Left ventricle myocardium superior (tissue), 1 donor: ENCODE measurements around the gene CTSF. TPM values are rescaled to one million over a fixed set of nuclear protein-coding genes. Genes with fewer than 3 reads are reported as not detected.
"Not testable (repeated sequence)": the region's sequence is repeated elsewhere in the genome, so short reads cannot be mapped to it uniquely, and the experiment has no call there.

Source experiments
- ATAC-seq: fragments of 200-7000 bp; cut with Tn5 transposase; one replicate; pipeline ENCODE4 v1.9.1; 2020; ENCODE audit warnings: mild to moderate bottlenecking, moderate library complexity
- DNase-seq: peaks from one replicate; pipeline ENCODE4 v3.0.0-alpha.2; 2020
- intact Hi-C: fragments of 100-400 bp; cut with micrococcal nuclease; formaldehyde crosslinking; loops from one replicate; pipeline ENCODE4 v1.11.0; 2022
- total RNA-seq: library from RNA; stranded (reverse); fragmentation: NEBNext Ultra II Directional; extraction: Animal tissue kit (Norgen Biotek cat#: 25700); gene quantifications from one replicate; pipeline ENCODE4 v1.2.1, GENCODE V29; 2021
- donor health status: DM: no; HTN: yes; CAD: no; lungs with severe emphysema.

CTSF gene
- total RNA-seq, 1 donor from 2014 or later: 64.5 TPM

DNA sequence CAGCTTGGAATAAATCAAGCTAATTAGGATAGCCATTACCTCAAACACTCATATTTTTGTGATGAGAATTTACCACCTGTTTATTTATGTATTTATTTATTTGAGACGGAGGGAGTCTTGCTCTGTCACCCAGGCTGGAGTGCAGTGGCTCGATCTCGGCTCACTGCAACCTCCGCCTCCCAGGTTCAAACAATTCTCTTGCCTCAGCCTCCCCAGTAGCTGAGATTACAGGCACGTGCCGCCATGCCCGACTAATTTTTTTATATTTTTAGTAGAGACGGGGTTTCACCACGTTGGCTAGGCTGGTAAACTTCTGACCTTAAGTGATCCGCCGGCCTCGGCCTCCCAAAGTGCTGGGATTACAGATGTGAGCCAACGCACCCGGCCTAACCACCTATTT is 23.5 kb downstream of the CTSF start:
- DNase-seq, intact Hi-C loops, ATAC-seq: not testable (repeated sequence)

DNA sequence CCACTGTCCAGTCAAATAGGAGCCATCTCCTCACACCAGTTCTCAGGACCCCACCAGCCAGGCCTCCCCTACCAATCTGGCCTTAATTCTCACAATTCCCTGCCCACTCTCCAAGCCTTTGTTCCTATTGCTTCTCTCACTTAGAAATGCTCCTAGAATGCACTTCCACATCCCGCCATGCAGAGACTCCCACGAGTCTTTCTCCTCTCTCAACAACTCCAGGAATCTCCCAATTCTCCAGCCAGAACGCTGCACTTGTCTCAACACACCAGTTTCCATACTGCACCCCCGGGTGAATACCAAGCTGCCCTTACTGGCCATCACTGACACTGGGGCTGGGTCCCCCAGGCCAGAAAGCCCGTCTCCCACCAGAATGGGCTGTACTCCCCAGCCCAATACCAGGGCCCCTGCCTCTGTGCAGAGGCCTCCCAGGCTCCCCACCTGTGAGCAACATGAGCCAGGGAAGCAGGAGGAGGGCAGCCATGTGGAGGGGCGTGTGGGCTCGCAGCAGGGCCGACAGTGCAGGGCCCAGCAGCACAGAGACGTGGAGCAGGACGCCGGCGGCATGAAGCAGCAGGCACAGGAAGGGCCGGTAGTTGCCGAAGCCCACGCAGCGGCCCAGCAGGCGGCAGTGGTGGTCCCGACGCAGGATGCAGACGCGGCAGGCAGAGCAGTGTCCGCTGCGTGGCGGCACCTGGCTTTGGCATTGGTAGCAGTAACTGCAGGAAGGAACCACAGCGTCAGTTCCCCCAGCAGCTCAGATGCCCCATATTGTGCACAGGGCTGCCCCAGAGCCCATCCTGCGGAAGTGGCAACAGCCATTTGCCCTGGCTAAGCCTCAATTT is 24.9 kb downstream of the CTSF start:
- no peak for ATAC-seq
- intact Hi-C loops: no loop called here
- peak; percentile 61 for DNase-seq

DNA sequence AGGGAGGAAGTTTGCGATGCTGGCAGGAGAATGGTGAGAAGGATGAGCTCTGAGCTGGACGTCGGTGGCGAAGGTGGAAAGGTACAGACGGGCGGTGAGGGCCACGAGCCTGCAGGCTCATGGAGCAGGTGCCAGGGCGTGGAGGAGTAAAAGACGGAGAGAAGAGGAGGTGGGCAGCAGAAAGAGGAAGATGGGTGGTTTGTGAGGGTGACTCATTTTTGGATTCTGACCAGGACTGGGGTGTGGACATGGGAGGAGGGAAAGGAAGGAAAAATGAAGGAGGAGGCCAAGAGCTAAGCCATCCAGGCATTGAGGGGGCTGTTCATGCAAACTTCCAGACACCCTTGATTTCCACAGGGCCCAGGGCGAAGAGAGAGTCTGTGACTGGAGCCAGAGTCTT is 26.0 kb downstream of the CTSF start:
- DNase-seq (no peak), ATAC-seq (no peak)
- intact Hi-C loops: no loop called here

DNA sequence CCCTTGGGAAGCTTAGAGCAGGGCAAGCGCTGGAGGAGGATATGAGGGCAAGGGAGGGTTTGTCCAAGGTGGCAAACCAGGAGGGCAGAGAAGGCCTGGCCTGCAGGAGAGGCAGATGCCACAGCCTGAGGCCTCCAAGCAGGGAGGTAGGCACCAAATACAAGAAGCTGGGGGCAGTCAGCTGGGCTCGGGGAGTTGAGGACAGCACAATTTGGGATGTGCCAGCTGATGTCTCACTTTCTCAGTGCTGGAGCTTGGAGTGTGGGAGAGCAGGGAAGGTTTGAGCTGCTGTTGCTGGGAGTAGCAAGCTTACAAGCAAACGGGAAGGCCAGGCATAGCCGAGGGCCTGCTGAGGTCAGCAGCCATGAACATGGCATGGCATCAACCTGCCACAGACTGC is 26.5 kb downstream of the CTSF start:
- intact Hi-C loops: no loop called here
- ATAC-seq: no peak
- no peak for DNase-seq

DNA sequence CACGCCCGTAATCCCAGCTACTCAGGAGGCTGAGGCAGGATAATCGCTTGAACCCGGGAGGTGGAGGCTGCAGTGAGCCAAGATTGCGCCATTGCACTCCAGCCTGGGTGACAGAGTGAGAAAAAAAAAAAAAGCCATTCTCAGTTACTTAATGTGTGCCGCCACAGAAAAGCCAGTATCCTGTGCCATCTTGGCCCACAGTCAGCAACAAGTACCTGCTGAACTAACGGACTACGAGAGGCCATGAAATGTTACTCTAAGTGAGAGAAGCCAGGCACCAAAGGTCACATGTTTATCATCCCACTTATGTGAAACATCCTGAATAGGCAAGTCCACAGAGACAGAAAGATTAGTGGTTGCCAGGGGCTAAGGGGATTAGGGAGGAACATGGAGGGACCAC is 27.8 kb downstream of the CTSF start:
- DNase-seq, intact Hi-C loops, ATAC-seq: not testable (repeated sequence)

DNA sequence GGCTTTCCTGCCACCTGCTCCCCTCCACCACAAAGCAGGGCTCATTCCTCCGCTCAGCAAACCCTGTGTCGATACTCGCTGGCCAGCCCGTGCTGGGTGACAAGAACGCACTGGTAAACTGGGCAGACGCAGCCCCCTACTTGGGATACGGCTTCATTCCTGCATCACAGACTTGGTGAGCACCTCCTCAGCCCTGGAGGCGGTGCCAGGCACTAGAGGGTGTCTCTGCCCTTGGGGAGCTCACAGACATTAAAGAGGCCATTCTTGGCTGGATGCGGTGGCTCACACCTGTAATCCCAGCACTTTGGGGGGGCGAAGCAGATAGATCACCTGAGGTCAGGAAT is 28.6 kb downstream of the CTSF start:
- ATAC-seq: no peak
- DNase-seq: no peak
- intact Hi-C loops: no loop called here

DNA sequence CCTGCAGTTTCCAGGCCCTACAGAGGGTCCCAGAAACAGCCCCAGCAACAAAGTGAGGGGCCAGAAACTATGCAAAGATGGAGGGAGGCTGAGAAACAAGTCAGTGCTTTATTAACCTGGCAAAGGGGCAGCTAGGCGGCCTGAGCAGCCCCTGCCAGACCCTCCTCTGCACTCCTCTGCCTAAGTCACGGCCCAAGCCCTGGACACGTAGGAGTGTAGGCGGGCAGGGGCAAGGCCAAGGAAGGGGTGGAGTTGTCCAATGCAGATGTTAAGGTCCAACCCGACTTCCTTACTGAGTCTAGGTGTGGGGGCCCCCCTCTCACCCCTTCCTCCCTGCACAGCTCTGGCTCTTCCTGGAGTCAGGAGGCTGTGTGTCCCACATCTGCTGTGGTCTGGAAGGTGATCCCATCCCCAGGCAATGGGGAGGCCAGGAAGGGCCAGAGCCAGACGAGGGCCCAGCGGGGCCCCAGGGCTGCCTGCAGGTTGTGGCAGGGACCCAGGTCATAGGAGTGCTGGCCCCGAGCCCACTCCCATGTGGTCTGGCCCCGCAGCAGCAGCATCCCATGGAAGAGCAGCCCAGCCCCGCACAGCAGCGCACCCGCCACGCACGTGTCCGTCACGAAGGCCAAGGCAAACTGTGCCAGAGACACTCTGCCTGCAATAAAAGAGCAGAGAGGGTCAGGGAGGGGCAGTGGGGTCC is 29.1 kb downstream of the CTSF start:
- intact Hi-C loops: no loop called here
- no peak for ATAC-seq
- no peak for DNase-seq

DNA sequence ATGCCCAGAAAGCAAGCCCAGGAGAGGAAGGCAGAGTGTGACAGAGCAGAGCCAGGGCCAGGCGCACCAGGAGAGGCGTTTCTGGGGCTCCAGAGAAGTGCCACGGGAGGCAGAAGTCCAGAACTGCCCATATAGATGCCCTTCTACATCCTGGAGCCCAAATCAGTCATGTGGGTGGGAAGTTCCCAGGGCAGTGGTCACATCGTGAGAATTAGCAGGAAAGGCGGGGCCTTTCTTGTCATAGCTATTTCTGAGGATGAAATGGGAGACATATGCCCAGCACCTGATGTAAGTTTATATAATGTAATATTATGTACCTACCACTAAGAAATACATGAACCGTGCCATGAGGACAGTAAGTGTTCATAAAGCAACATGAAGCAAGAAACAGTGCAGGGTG is 35.6 kb downstream of the CTSF start:
- intact Hi-C loops: no loop called here
- peak; percentile 3 for DNase-seq
- ATAC-seq: no peak

DNA sequence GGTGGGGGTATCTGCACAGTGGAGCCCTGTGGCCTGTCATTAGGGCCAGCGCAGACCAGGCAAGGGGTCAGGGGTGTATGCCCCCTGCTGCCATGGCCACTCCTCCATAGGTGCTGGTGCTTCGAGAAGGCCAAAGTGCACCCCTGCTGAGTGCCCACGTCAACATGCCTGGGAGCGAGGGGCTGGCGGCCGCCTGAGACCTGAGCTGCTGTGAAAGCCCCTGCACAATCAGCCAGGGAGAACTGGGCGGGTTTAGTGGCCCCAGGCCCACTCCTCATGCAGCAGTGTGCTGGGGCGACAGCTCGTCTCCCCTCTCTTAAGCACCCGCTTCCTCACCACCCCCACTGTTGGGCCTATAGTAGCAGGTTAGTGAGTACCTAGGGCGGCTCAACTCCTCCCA is 36.6 kb downstream of the CTSF start:
- no peak for ATAC-seq
- intact Hi-C loops: no loop called here

DNA sequence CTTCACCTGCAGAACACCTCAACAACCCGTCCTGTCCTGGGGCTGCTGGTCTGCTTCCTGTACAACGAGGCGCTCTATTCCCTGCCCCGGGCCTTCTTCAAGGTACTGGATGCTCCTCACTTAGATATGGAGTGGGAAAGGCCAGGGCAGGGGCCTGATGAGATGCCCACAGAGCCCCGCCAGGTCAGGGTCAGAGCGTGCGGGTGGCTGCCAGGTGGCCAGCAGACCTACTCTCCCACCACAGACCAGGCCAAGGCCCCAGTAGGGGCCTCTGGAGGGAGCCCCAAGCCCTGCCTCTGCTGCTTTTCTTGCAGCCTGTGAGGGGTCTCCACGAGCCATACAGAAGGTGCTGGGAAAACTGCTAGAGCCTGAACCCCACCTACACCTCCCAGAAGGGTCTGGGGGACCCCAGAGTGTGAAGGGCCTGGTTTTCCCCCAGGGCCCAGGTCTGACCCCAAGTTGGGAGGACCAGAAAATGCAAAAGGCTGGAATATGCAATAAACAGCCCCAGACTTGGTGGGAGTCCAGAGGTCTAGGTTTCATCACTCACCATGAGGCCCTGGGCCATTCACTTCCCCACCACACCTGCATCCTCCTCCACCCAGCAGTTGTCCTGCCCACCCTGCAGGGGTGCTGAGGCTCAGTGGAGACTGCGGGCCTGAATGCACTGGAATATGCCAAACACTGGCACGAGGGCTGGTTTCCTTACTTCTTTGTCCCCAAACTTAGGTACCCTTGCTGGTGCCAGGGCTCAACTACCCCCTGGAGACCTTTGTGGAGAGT is 37.3 kb downstream of the CTSF start:
- DNase-seq (peak; percentile 20), ATAC-seq (no peak)
- intact Hi-C loops: no loop called here

More for the DNA sequence above, 36.6 kb downstream of the CTSF start:
- DNase-seq: peak; percentile 8

DNA sequence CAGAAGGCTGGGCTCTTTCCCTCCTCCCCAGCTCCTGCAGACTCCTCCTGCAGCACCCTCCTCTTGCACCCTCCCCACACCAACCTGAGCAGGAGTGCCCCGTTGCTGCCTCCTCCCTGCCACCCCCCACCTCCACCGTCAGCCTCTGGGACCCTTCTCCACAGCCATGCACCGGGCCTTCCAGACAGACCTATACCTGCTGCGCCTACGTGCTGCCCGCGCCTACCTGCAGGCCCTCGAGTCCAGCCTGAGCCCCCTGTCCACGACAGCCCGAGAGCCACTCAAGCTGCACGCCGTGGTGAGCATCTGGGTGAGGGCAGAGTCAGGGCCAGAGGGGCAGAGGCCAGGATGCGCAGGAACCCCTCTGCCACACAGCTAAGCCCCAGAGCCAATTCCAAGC is 38.8 kb downstream of the CTSF start:
- DNase-seq: no peak
- ATAC-seq: no peak
- intact Hi-C loops: no loop called here

DNA sequence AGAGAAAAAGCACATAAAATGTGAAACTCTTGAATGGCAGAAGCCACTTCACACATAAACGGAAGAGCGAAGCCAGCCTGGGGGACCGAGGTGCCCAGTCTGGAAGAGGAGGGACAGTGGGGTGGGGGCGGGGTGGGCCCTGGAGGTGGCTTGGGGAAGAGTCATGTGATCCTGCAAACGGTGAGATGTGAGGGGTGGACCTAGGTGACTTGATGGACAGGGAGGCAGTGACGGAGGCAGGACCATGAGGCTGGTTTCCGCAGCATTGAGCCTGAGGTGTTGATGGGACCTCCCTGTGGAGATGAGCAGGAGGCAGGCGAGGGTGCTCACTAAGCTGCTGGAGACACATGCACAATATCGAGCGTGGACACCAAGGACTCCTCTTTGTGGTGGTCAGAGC is 39.3 kb downstream of the CTSF start:
- no peak for DNase-seq
- intact Hi-C loops: no loop called here

DNA sequence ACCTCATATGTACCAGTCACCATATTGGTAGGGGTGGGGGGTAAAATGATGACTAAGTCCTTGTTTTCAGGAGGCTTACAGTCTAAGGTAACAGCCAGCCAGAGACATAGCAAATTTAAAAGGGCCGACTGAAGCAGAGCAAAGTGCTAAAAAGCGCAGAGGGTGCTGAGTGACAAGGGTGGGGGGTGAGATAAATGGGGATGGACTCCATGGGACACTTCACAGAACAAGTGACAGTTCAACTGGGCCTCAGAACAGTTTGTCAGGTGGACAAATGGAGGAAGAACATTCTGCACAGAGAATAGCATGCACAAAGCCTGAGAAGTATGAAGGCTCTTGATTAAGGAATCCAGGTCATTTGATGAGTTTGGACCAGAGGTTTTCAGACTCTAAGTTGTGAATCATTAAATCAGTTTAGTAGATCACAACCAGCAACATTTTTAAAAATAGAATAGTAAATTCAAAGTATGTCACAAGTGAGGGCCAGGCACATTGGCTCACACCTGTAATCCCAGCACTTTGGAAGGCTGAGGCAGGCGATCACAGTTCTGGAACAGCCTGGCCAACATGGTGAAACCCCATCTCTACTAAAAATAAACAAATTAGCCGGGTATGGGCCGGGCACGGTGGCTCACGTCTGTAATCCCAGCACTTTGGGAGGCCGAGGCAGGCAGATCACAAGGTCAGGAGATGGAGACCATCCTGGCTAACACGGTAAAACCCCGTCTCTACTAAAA is 43.9 kb downstream of the CTSF start:
- intact Hi-C loops: no loop called here
- ATAC-seq: peak; percentile 53
- DNase-seq: no peak

More for the DNA sequence above, 39.3 kb downstream of the CTSF start:
- no peak for ATAC-seq

DNA sequence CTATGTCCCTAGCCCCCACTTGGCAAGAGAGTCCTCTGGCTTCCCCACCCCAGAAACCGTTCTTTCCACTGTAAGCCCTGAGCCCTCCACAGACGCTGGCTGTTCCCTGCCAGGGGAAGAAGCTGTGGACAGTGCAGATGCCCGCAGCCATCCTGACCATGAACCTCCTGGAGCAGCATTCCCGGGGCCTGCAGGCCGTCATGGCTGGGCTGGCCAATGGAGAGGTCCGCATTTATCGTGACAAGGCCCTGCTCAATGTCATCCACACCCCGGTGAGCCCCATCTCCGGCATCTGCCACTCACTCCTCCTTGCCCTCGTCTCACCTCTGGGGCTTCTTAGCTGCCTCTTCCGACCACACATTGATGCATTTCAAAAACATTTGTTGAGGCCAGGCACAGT is 44.8 kb downstream of the CTSF start:
- intact Hi-C loops: no loop called here
- ATAC-seq (peak; percentile 93), DNase-seq (peak; percentile 79)

Other genes starting within 250 kb of the CTSF start
- gene RIN1, start 232.2 kb downstream of the CTSF start, total RNA-seq: 1.7 TPM
- 14.7 TPM for gene BRMS1, start 223.5 kb downstream of the CTSF start, total RNA-seq
- 55.1 TPM for gene B4GAT1, start 221.0 kb downstream of the CTSF start, total RNA-seq
- gene SLC29A2, start 196.8 kb downstream of the CTSF start, total RNA-seq: 22.6 TPM
- gene NPAS4, start 147.6 kb downstream of the CTSF start, total RNA-seq: not detected
- 61.1 TPM for gene MRPL11, start 129.8 kb downstream of the CTSF start, total RNA-seq
- 10.9 TPM for gene PELI3, start 101.7 kb downstream of the CTSF start, total RNA-seq
- 9.7 TPM for gene DPP3, start 88.2 kb downstream of the CTSF start, total RNA-seq
- 17.8 TPM for gene BBS1, start 58.0 kb downstream of the CTSF start, total RNA-seq
- gene ZDHHC24, start 22.6 kb downstream of the CTSF start, total RNA-seq: 5.5 TPM
- gene ACTN3, start 21.7 kb downstream of the CTSF start, total RNA-seq: not detected
- 0.25 TPM for gene CCDC87, start 24.5 kb upstream of the CTSF start, total RNA-seq
- gene CCS, start 24.6 kb upstream of the CTSF start, total RNA-seq: 26.8 TPM
- gene RBM14, start 48.0 kb upstream of the CTSF start, total RNA-seq: 31.4 TPM
- gene RBM4, start 70.1 kb upstream of the CTSF start, total RNA-seq: 69.5 TPM
- 13.1 TPM for gene RBM4B, start 109.3 kb upstream of the CTSF start, total RNA-seq
- 1.1 TPM for gene SPTBN2, start 160.6 kb upstream of the CTSF start, total RNA-seq